H4 (cell line): ENCODE measurements around the gene HINFP. TPM values are rescaled to one million over a fixed set of nuclear protein-coding genes. Genes with fewer than 3 reads are reported as not detected.
A peak's percentile ranks its signal among the peaks of the same experiment; 100 is the strongest.
"Not testable (repeated sequence)": the region's sequence is repeated elsewhere in the genome, so short reads cannot be mapped to it uniquely, and the experiment has no call there.

Experiments used
- DNase-seq: peaks from one replicate; pipeline ENCODE4 v3.0.0-alpha.2; 2015; ENCODE audit warnings: low spot score
- total RNA-seq: library from RNA; depleted of rRNA; stranded (reverse); fragments of >200 nt; shearing (Covaris generic); gene quantifications from 2 replicates; pipeline ENCODE4 v1.2.3, GENCODE V29; 2014

HINFP gene
- total RNA-seq, 1 experiment from 2014 or later: 7.2 TPM

DNA sequence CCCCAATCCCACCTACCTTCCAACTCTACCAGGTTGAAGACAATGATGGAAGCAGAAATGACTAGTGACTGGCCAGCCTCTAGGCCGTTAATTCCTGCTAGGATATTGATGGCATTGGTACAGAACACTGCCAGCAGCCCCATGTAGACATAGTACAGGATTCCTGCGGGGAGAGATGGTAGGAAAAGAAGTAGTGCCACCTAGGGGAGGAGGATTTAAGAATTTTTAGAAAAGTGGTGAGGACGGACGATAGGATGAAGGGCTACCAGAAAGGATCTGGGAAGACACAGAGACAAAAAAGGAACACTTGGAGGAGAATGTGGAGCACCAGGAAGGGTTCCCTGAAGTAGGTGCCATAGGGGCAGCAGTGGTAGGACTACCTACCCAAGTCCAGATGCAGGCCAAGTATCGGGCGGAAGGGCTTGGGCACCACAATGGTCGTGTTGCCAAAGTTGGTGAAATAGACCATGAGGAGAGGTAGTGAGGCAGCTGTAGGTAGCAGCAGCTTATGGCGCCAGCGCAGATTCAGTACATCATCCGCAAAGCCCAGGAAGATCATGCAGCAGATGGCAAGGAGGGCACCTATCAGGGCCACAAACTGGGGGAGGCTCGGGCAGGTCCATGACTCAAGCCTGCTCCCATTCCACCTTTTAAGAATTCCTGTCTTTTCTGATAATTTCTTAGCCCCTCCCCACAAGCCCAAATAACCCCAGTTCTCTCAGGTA, 21.0 kb upstream of the HINFP start:
- DNase-seq: peak; percentile 42

DNA sequence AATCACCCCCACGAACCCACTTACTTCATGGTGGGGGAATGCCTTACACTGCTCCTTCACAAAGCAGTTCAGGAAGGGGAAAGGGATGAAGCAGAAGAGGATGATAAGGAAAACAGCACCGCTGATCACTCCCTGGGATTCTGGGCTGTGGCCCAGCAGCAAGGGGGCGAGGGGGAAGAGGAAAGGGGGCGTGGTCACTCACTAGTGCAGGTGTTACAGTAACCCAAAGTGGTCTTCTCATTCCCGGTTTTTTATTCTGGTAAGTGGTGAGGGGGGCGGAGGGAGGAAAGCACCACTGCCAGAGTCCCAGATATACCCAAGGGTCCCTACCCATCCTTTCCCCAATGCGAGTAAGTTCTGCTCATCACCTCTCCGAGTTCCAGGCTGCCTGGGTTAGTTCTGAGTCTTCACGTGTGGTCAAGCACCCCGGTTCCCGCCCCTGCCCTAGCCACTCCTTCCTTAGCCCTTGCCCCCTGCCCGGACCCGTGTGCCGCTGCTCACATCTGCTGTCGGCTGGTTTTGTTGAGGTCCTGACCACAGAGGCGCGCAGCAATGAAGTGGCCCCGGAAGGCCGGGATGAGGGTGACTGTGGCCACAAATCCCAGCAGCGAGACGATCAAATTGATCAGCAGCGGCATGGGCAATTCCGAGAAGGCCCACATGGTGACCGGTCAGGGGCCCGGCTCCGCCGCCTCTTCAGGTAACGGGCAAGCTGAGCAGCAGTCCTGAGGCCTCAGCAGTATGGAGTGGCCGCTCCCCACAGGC, 20.2 kb upstream of the HINFP start:
- no peak for DNase-seq

DNA sequence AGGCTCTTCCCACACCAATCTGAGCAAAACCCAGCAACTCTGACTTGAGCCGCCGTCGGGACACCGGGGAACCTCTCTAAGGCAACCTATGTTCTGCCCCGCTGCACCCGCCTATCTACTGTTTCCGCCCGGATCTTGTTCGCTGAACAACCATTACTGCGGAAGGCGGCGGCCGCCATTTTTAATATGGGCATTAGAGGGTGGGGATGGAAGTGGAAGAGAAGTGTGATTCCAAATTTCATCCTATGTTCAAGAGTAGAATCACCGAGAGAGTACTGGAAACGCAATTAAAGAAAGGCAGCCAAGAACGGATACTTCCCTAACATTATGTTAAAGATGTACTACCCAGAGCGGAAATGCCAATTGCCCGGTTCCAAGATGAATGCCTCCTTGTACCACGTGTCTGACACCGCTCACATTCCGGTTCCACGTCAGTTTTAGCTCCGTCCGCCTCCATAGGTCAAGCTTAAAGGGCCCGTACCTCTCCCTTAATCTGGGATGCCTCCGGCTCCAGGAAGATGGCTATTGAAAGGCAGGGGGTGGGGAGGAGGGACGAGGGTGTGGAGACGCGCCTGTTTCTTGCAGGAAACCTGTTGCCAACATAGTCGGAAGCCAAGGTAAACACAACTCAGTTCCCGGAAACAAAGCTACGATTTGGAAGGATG, 19.5 kb upstream of the HINFP start, which contains the start of gene DPAGT1:
DPAGT1 (minus strand) TSS at position 95 of the 665 bp plus-strand sequence. CDS start 198 bp downstream, outside the sequence.
- peak; percentile 96 for DNase-seq

DNA sequence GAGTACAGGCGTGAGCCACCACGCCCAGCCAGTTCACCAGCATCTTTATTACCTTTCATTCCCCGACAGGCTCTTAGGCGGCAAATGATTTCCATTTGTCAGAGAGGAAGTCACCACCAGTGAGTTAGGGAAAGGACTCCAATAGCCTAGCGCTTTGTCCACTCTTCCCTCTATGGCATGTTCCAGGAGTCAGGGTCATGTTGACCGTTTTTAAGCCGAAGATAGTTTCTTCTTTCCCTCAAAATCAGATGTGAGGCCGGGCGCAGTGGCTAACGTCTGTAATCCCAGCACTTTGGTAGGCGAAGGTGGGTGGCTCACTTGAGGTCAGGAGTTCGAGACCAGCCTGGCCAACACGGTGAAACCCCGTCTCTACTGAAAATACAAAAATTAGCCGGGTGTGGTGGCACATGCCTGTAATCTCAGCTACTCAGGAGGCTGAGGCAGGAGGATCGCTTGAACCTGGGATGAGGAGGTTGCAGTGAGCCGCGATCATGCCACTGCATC, 18.2 kb upstream of the HINFP start:
- not testable (repeated sequence) for DNase-seq

DNA sequence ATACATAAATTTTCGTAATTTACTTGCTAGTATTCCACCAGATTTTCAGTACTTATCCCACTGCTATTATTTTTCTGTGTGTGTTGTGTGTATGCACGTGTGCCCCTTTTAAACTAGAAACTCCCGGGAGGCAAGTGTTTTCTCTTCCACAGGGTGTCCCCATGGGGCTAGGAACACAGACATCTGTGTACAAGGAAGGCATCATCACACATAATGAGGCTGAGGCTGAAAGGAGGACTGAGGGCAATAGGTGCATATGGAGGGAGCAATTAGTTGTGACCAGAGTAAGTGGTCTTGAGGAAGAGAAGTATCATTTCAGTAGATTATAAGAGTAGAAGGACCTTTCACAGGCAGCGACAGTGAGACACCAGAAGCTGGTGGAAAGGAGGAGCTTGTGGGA, 17.6 kb upstream of the HINFP start:
- no peak for DNase-seq

DNA sequence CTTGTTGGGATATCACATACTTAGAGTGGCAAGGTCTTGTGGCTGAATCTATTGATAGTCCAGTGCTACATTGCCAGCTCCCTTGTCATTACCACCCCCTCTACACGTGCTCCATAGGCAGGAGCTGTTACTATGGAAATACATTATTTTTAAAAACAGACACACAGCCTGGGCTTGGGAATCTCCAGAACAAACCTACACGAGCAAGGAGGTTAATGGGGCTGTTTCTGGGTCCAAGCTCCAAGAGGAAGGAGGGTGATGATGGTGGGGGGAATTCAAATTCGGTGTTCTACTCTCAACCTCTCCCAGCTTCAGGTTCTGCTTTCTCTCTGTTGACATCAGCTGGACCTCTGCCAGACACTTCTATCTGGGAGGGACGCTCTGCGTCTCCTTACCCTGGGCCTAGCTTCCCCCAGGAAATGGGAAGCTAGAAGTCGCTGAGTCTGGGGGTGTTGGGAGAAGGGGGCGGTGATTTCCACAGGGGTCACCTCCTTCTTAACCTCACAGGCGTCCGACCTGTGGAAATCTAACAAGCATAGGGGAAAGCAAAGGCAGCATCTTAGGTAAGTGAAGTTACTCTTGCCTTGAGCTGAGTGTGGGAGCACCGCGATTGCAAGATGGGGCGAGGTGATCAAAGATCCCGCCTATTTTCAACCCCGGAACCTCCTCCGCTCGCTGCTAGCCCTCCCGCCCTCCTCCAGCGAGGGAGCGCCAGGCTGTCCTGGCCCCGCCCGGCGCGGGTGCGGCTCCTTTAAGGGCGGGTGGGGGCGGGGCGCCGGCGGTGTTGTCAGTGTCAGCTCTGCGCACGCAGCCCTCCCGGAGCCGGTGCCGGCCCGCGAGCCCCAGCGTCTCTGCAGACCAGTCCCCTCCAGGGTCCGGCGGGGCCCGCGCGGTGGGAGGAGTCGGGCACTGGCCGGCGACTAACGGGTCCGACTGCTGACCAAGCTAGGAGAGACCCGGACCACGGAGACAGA, 14.5 kb upstream of the HINFP start, which contains the start of gene C2CD2L:
C2CD2L (plus strand) TSS at position 781 of the 974 bp plus-strand sequence. CDS start 398 bp downstream, outside the sequence.
- DNase-seq: peak; percentile 83

DNA sequence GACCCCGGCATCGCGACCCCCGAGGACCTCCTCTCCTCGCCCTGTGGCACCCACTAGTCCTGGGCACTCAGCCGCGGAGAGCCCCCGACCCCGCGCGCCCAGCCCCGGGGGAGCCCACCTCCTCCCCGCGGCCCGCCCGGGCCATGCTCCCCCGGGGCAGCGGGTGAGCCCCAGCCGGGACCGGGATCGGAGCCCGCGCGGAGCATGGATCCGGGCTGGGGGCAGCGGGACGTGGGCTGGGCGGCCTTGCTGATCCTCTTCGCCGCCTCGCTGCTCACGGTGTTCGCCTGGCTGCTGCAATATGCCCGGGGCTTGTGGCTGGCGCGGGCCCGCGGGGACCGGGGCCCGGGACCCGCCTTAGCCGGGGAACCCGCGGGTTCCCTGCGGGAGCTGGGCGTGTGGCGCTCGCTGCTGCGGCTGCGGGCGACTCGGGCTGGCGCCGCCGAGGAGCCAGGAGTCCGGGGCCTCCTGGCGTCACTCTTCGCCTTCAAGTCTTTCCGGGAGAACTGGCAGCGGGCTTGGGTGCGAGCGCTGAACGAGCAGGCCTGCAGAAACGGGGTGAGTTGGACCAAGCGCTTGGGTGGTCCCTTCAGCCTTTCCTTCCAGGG, 13.7 kb upstream of the HINFP start:
- no peak for DNase-seq

DNA sequence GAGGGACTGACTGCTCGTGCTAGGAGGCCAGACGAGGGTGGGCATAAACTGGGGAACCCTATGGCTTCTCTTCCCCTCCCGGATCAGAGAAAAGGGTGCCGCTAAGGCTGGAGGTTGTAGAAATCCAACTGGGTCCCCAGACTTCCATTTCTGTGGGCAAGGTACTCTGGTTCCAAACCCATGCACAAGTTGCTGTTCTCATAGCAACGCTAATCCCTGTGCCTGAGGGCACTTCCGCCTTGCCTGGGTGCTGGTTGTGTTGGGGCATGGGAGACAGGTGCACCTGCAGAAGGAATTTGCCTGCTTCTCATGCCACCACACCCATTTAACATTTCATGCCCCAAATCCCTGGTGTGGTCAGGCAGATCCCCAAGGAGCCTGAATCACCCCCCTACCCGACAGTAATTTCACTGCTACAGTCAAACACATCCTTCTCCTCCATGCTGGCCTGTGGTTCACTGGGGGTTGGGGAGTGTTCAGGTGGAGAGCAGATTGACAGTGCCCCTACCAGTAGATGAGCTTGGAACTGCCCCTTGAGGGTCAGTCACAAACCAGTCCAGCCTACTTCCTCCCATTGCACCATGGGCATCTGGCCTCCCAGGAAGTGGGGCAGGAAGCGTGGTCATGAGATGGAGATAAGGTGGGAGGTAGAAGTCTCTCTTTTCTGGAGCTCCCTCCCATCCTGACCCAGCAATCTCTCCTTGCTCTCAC, 13.1 kb upstream of the HINFP start:
- no peak for DNase-seq

DNA sequence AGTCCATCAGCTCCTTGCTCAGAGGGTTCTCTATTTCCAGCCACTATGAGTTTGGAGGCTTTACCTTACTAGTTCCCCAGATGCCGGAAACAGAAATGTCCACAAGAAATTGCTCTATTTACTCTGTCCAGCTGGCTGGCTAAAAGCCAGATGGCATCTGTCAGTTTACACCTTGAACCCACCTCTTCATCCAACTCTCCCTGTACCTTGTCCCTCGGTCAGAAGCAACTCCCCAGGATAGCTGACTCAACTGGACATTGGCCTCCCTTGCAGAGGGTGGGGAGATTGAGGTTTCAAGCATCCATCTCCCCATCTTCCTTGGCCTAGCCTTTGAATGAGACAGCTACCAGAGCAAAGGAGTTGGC, 12.5 kb upstream of the HINFP start:
- no peak for DNase-seq

DNA sequence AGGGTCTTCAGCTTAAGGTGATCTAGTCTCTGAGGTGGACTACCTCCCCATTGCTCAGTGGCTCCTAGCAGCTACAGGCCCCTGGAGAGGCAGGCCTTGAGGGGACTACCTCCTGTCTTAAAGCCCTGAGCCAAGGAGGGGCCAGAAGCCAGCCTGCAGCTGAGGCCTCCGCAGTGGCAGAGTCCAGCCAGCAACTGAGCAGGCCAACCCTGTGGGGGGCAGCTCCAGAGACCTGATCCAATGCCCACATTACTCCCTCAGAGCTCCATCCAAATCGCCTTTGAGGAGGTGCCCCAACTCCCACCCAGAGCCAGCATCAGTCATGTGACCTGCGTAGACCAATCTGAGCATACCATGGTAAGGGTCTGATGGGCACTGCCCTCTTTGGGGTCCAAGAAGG, 11.5 kb upstream of the HINFP start:
- no peak for DNase-seq

DNA sequence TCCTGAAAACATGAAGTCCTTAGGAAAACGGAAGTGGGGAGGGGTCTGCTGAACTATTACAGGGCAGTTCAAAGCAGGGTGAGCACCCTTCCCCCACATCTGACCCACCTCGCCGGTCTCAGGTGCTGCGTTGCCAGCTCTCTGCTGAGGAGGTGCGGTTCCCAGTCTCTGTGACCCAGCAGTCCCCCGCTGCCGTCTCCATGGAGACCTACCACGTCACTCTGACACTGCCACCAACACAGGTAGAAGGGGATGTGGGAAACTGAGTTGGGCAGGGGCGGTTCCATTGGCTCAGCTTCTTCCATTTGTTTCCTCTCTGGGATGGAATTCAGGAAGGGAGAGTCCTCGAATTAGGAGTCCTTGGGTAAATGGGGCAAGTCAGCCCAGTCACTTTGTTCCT, 10.9 kb upstream of the HINFP start:
- no peak for DNase-seq

DNA sequence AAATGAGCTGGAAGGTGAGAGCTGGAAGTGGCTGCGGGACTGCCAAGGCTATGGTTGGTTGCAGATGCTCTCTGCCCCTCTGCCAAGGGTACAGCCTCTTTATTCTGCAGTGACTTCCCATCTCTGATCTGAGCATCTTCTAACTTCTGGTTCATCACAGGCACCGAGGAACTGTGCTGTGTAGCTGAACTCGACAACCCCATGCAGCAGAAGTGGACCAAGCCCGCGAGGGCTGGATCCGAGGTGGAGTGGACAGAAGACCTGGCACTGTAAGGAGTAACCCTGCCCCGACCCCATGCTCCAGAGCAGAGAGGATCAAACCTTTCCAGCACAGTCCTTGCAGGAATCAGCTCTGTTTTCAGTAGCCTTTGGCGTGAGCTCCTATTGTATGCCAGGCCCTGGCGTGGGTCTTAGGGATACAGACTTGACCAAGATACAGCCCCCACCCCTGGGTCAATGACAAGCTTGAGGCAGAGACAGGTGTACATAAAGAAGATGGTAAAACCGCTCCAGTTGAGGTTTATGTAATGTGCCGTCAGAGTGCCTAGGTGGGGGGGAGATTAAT, 9.9 kb upstream of the HINFP start:
- no peak for DNase-seq

DNA sequence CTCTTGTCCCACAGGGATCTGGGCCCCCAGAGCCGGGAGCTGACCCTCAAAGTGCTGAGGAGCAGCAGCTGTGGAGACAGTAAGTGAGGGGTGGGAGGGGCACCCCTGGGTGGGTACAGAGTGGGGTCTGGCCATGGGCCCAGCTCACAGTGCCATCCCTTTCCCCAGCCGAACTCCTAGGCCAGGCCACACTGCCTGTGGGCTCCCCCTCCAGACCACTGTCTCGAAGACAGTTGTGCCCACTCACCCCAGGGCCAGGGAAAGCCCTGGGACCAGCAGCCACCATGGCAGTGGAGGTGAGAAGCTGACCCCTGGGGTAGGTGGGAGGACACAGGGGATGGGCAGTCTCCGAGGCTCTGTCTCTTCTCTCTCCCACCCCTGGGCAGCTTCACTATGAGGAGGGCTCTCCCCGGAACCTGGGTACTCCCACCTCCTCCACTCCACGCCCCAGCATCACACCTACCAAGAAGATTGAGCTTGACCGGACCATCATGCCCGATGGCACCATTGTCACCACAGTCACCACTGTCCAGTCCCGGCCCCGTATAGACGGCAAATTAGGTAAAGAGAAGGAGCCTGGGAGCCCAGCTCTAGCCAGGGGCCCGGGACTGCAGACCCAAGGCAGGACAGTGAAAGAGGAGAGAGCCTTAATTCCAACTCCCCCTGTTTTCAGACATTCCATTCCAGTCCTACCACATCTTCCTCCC, 8.9 kb upstream of the HINFP start:
- no peak for DNase-seq

DNA sequence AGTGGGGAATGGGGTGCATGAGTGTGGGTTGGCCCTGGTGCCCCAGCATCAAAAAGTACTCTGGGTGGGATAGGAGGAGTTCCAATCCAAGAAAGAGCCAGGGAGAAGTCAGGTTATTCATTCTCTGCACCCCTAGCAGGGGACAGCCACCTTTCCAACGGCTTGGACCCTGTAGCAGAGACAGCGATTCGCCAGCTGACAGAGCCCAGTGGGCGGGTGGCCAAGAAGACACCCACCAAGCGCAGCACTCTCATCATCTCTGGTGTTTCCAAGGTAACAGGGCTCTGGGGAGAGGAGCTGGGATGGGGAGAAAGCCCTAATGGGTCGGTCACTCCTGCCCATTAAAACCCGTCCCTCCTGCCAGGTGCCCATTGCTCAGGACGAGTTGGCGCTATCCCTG, 7.7 kb upstream of the HINFP start:
- no peak for DNase-seq

DNA sequence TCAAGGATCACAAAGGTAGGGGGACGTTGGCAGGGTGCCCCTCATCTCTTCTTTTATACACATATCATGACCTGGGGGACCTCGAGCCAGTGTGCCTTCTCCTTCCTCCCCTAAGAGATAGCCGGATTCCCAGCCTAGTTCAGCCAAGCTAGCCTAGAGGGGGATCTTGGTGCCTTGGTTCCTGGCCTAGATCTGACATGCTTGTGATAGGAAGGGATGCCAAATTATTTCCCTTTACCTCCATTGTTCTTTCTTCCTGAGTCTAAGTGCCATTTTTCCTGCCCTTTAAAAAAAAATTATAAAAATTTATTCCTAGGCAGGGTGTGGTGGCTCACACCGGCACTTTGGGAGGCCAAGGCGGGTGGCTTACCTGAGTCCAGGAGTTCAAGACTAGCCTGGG, 7.0 kb upstream of the HINFP start:
- no peak for DNase-seq

DNA sequence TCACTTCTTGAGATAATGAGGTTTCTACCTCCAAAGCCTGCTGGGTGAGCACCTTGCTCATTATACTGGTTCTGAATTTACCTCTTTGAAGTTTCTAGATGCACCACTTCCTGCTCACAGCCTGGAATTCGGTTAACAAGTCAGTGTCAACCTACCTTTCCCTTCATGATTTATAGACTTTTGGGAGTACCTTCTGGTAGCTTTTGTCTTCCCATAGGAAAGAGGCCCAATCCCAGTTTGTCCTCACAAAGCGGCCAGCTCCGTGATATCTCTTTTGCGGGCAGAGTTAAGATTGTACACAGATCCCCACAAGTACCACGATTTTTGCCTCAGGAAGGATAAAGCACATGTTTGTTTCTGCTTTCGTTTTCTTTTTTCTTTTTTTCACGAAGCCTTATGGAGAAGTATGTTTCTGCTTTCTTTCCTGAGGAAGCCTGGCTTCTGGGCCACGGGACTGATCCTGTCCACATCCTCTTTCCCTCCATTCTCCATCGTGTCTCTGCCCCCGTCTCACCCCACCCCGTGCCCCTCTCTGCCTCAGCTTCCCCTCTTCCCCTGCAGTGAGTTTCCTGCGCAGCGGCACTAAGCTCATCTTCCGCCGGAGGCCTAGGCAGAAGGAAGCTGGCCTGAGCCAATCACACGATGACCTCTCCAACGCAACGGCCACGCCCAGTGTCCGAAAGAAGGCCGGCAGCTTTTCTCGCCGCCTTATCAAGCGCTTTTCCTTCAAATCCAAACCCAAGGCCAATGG, 5.7 kb upstream of the HINFP start:
- no peak for DNase-seq

DNA sequence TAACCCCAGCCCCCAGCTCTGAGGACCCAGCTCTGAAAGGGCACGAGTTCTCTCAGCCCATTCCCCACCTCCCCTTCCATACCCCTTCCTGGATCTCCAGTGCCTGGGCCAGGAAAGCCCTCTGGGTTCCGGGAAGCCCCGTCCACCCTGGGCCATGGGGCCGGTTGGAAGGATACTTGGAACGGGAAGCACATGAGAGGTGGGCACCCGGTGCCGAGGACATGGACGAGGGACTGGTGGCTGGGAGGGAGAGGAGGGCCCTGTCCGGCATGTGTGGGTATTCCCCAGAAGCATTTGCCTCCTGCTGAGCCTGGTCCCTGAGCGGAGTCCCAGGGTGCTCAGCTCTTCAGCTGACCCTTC, 5.2 kb upstream of the HINFP start:
- DNase-seq: no peak

DNA sequence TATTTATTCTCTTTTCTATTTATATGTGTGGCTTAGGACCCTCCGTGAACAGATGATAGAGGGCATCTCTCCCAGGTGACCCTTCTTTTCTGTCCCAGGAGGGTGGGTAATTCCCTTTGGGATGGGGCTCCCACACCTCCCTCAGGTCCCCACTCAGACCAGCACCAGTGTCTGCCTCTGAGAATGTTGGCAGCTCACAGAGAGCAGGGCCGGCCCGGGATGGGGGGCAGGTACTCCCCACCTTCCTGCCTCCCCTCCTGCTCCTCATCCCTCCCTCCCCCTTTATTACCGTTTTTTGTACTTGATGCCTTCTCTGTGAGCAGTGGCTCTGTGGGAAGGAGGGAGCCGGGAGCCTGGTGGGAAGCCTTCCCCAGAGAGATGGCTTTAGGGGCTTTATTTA, 4.8 kb upstream of the HINFP start:
- DNase-seq: no peak
